Activated CD8-positive, alpha-beta memory T cell treated with anti-CD3 and anti-CD28 coated beads for 4 hours (primary cell): ENCODE results near the gene FN3K.

Experiments used
- DNase-seq, 2 donors: peaks; one replicate each; pipeline ENCODE4 v3.0.0-alpha.2; 2020; ENCODE audit warnings: low read depth in 2 of 2

Gene FN3K

GRCh38 chr17:82795615-82796014 lies 60.2 kb downstream of the FN3K start:
- no peak for DNase-seq

GRCh38 chr17:82797061-82797460 lies 61.6 kb downstream of the FN3K start:
- DNase-seq, result no peak

- no peak for DNase-seq
Observed at GRCh38 chr17:82798752-82799151, 63.3 kb downstream of the FN3K start.

- no peak for DNase-seq
Observed at GRCh38 chr17:82799591-82799990, 64.2 kb downstream of the FN3K start.
